Measurements from ENCODE around the gene ADSL. TPM values are rescaled to one million over a fixed set of nuclear protein-coding genes. Genes with fewer than 3 reads are reported as not detected.

Gene ADSL
- total RNA-seq, 2 donors from 2014 or later, result 56.6 to 68.8 TPM

DNA sequence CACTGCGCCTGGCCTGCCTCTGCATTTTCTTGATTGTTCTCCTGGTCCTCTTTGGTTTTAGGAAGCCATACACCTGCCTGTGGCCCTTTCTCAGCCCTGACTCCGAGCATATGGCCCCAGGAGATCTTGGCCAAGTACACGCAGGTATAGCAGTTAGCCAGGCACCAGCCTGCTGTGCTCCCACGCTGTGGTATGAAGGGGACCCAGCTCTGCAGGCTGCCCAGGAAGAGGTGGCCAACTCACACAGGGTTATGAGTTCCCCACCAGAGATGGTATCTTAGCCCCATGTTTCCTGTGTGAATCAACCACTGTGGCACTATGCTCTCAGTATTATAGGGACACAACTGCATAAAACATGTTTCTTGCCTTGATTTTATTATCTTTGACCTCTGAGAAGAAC lies 55.2 kb downstream of the ADSL start:
- ATAC-seq (ENCODE audit: insufficient number of reproducible peaks, low FRiP score, low read depth), result no peak
- no peak overlapping the region for H3K27ac ChIP-seq
- no peaks in the 10 kb centered on the region for H3K27me3 ChIP-seq (replicated peaks; ENCODE audit: insufficient read depth)
- H3K4me1 ChIP-seq (ENCODE audit: control insufficient read depth in 1 of 2, low read depth in 2 of 2), result peaks cover 0 to 5% of the 10 kb centered on the region in 2 donors
- no peaks in the 10 kb centered on the region for H3K9me3 ChIP-seq
- TF ChIP-seq, protein P1, sequence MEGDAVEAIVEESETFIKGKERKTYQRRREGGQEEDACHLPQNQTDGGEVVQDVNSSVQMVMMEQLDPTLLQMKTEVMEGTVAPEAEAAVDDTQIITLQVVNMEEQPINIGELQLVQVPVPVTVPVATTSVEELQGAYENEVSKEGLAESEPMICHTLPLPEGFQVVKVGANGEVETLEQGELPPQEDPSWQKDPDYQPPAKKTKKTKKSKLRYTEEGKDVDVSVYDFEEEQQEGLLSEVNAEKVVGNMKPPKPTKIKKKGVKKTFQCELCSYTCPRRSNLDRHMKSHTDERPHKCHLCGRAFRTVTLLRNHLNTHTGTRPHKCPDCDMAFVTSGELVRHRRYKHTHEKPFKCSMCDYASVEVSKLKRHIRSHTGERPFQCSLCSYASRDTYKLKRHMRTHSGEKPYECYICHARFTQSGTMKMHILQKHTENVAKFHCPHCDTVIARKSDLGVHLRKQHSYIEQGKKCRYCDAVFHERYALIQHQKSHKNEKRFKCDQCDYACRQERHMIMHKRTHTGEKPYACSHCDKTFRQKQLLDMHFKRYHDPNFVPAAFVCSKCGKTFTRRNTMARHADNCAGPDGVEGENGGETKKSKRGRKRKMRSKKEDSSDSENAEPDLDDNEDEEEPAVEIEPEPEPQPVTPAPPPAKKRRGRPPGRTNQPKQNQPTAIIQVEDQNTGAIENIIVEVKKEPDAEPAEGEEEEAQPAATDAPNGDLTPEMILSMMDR (IDR thresholded peaks at IDR 0.05), result no peak
- peaks cover 29% of the 10 kb centered on the region for H3K36me3 ChIP-seq
- DNase-seq (ENCODE audit: low spot score), result no peak
- H3K4me3 ChIP-seq, result no peak overlapping the region

GRCh38 chr22:40401981-40402406 lies 55.7 kb downstream of the ADSL start:
- DNase-seq (ENCODE audit: low spot score) (no peak), ATAC-seq (ENCODE audit: insufficient number of reproducible peaks, low FRiP score, low read depth) (no peak)
- Histone ChIP-seq H3K36me3 (peaks cover 33% of the 10 kb centered on the region), H3K27me3 (replicated peaks; ENCODE audit: insufficient read depth) (no peaks in the 10 kb centered on the region), H3K9me3 (no peaks in the 10 kb centered on the region), H3K4me1 (ENCODE audit: control insufficient read depth in 1 of 2, low read depth in 2 of 2) (peaks cover 0 to 5% of the 10 kb centered on the region in 2 donors), H3K4me3 (no peak overlapping the region), H3K27ac (no peak overlapping the region)
- TF ChIP-seq, protein P1 (IDR thresholded peaks at IDR 0.05), result no peak

GRCh38 chr22:40403141-40403540 lies 56.8 kb downstream of the ADSL start:
- Histone ChIP-seq H3K27me3 (replicated peaks; ENCODE audit: insufficient read depth) (no peaks in the 10 kb centered on the region), H3K9me3 (no peaks in the 10 kb centered on the region), H3K27ac (no peak overlapping the region), H3K4me1 (ENCODE audit: control insufficient read depth in 1 of 2, low read depth in 2 of 2) (peaks cover 0 to 5% of the 10 kb centered on the region in 2 donors), H3K4me3 (no peak overlapping the region), H3K36me3 (peaks cover 39% of the 10 kb centered on the region)
- DNase-seq (ENCODE audit: low spot score) (no peak), ATAC-seq (ENCODE audit: insufficient number of reproducible peaks, low FRiP score, low read depth) (no peak)
- TF ChIP-seq, protein P1 (IDR thresholded peaks at IDR 0.05), result no peak

DNA sequence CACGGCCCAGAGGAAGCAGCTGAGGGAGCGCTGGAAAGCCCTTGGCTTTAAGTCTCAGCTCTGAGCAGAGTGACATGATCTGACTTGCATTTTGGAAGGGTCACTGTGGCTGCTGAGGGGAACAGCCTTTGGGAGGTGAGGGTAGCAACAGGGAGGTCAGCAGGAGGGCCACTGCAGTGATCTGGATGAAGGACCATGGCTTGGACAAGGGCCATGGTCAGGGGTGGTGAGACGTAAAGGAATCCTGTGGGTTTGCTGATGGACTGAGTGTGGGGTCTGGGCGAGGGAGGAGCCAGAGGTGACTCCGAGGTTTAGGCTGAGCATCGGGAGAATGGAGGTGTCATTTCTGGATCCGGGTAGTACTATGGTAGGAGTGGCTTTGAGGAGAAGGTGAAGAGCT lies 57.4 kb downstream of the ADSL start:
- DNase-seq (ENCODE audit: low spot score) (no peak), ATAC-seq (ENCODE audit: insufficient number of reproducible peaks, low FRiP score, low read depth) (no peak)
- TF ChIP-seq, protein P1 (IDR thresholded peaks at IDR 0.05), result no peak

DNA sequence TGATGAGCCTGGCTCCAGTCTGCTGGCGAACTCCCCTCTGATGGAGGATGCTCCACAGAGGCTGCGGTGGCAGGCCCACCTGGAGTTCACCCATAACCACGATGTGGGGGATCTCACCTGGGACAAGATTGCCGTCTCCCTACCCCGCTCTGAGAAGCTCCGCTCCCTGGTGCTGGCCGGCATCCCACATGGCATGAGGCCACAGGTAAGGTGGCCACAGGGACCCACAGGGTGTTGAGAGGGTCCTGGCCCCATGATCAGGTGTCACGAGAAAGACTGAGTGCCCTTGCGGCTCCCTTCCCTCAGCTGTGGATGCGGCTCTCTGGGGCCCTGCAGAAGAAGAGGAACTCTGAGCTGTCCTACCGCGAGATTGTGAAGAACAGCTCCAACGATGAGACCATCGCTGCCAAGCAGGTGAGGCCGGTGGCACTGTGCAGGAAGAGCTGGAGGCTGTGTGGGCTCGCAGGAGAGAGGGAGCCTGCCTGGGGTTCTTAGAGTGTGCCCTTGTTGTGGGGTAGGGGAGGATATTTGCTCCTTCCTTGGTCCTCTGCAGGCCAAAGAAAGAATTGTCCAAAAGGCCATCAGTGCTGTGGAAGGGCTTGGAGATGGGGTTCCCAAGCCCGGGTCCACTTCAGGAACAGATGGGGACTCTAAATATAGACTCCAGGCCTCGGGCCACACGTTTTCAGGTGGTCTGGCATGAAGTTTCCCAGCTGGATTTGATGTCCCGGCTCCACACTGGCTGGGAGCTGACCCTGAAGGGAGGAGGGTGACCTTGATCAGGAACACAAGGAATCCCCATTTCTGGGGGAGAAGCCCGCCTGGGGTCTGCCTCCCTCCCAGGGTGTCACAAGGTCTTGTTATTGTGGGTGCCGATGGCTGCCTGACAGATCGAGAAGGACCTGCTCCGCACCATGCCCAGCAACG lies 58.2 kb downstream of the ADSL start:
- H3K4me1 ChIP-seq (ENCODE audit: control insufficient read depth in 1 of 2, low read depth in 2 of 2), result peaks cover 0 to 5% of the 10 kb centered on the region in 2 donors
- TF ChIP-seq, protein P1 (IDR thresholded peaks at IDR 0.05), result no peak
- ATAC-seq (ENCODE audit: insufficient number of reproducible peaks, low FRiP score, low read depth) (no peak), DNase-seq (ENCODE audit: low spot score) (no peak)
- H3K4me3 ChIP-seq, result no peak overlapping the region
- H3K27me3 ChIP-seq (replicated peaks; ENCODE audit: insufficient read depth), result no peaks in the 10 kb centered on the region
- H3K36me3 ChIP-seq, result peaks cover 47% of the 10 kb centered on the region
- no peak overlapping the region for H3K27ac ChIP-seq
- no peaks in the 10 kb centered on the region for H3K9me3 ChIP-seq

More for the DNA sequence above, 57.4 kb downstream of the ADSL start:
- Histone ChIP-seq H3K4me1 (ENCODE audit: control insufficient read depth in 1 of 2, low read depth in 2 of 2) (peaks cover 0 to 5% of the 10 kb centered on the region in 2 donors), H3K27me3 (replicated peaks; ENCODE audit: insufficient read depth) (no peaks in the 10 kb centered on the region), H3K4me3 (no peak overlapping the region), H3K9me3 (no peaks in the 10 kb centered on the region), H3K36me3 (peaks cover 41% of the 10 kb centered on the region), H3K27ac (no peak overlapping the region)
